ENCODE results near the gene RASAL1.

The RASAL1 gene

GRCh38 chr12:113173081-113173698 lies 37.6 kb upstream of the RASAL1 start:
- TF ChIP-seq PRDM10 (tag by site-specific recombination; IDR thresholded peaks at IDR 0.05) (no peak), ZNF621 (tag by site-specific recombination; IDR thresholded peaks at IDR 0.05) (no peak), ZNF10 (tag by site-specific recombination; IDR thresholded peaks at IDR 0.05) (no peak), GFI1B (tag by site-specific recombination; IDR thresholded peaks at IDR 0.05) (no peak), ZNF701 (tag by site-specific recombination; IDR thresholded peaks at IDR 0.05) (no peak), KLF9 (tag by site-specific recombination; IDR thresholded peaks at IDR 0.05; ENCODE audit: low read depth) (no peak), ZBTB49 (tag by site-specific recombination; IDR thresholded peaks at IDR 0.05; ENCODE audit: low read depth) (no peak), ZNF366 (tag by site-specific recombination; conservative IDR thresholded peaks at IDR 0.05) (no peak), ZFP3 (tag by site-specific recombination; IDR thresholded peaks at IDR 0.05; ENCODE audit: low read depth) (no peak), PBX3 (CRISPR knock-in tag; IDR thresholded peaks at IDR 0.05) (no peak), ZNF37A (tag by site-specific recombination; IDR thresholded peaks at IDR 0.05) (no peak), ZNF449 (tag by site-specific recombination; IDR thresholded peaks at IDR 0.05) (no peak)
- H3K4me1 ChIP-seq (ENCODE audit: control insufficient read depth, insufficient read depth, low read length): no peaks in the 10 kb centered on the region
- H3K27ac ChIP-seq (ENCODE audit: extremely low read depth, low read depth, low read length): no peak overlapping the region
- CTCF ChIA-PET: interaction anchor here (0.6 to 3.4 kb wide), 17 partner anchors 8 to 1604 kb away, joined by 3 to 24 read pairs (median 7); partner anchors contain the start of genes CFAP73 and RITA1
- peaks cover 68 to 87% of the 10 kb centered on the region in 2 experiments for H3K36me3 ChIP-seq (ENCODE audit: control insufficient read depth in 2 of 2, insufficient read depth in 1 of 2, low read length in 2 of 2)
- POLR2A ChIA-PET: interaction anchor here (1.1 kb wide), 1 partner anchor 8 kb away, joined by 4 read pairs; no protein-coding TSS in a partner anchor
- H3K9me3 ChIP-seq (ENCODE audit: control insufficient read depth, insufficient read depth, low read depth, low read length): no peaks in the 10 kb centered on the region
- H3K4me3 ChIP-seq (ENCODE audit: low read depth, low read length): no peak overlapping the region

GRCh38 chr12:113172185-113172584 lies 36.6 kb upstream of the RASAL1 start:
- POLR2A ChIA-PET: no interaction called here
- peaks cover 63 to 86% of the 10 kb centered on the region in 2 experiments for H3K36me3 ChIP-seq (ENCODE audit: control insufficient read depth in 2 of 2, insufficient read depth in 1 of 2, low read length in 2 of 2)
- TF ChIP-seq PATZ1 (tag by site-specific recombination; IDR thresholded peaks at IDR 0.05) (no peak), ZNF18 (tag by site-specific recombination; IDR thresholded peaks at IDR 0.05) (no peak), ZSCAN18 (tag by site-specific recombination; IDR thresholded peaks at IDR 0.05) (no peak), GFI1B (tag by site-specific recombination; IDR thresholded peaks at IDR 0.05) (no peak), MYNN (tag by site-specific recombination; IDR thresholded peaks at IDR 0.05; ENCODE audit: borderline replicate concordance) (no peak), ZNF19 (tag by site-specific recombination; IDR thresholded peaks at IDR 0.05; ENCODE audit: low read depth) (no peak), ZNF24 (tag by site-specific recombination; IDR thresholded peaks at IDR 0.05) (no peak)

More at GRCh38 chr12:113172185-113172584, 36.6 kb upstream of the RASAL1 start:
- Histone ChIP-seq H3K4me1 (ENCODE audit: control insufficient read depth, insufficient read depth, low read length) (no peaks in the 10 kb centered on the region), H3K4me3 (ENCODE audit: low read depth, low read length) (no peak overlapping the region), H3K9me3 (ENCODE audit: control insufficient read depth, insufficient read depth, low read depth, low read length) (no peaks in the 10 kb centered on the region), H3K27ac (ENCODE audit: extremely low read depth, low read depth, low read length) (no peak overlapping the region)
- CTCF ChIA-PET: interaction anchor here (1.1 to 3.4 kb wide), 5 partner anchors 9 to 179 kb away, joined by 4 to 24 read pairs (median 9); partner anchors contain the start of gene RITA1
